Panc1 (cell line): ENCODE results near the gene PSD4. TPM values are rescaled to one million over a fixed set of nuclear protein-coding genes. Genes with fewer than 3 reads are reported as not detected.

ENCODE experiments used
- ATAC-seq: fragments of 200-7000 bp; cut with Tn5 transposase; 2 replicates; pipeline ENCODE4 v1.9.1; 2020; ENCODE audit warnings: mild to moderate bottlenecking, moderate library complexity
- BruUV-seq: library from RNA; stranded (reverse); fragments of 400-500 nt; replicated peaks from 2 replicates; lab custom pipeline; 2021; lab: Mats Ljungman, UMichigan
- CTCF ChIA-PET: fragments of 300-600 bp; sonication (Branson Sonifier 250); formaldehyde crosslinking; loops from one replicate; lab custom pipeline; 2022; ENCODE audit warnings: antibody characterized with exemption; lab: Charles Lee
- POLR2A ChIA-PET: fragments of 300-600 bp; sonication (Branson Sonifier 250); formaldehyde crosslinking; loops from one replicate; lab custom pipeline; 2022; ENCODE audit warnings: antibody characterized with exemption; lab: Charles Lee
- DNase-seq: peaks from one replicate; pipeline ENCODE4 v3.0.0-alpha.2; 2010; ENCODE audit warnings: low read depth, low spot score
- H3K27ac ChIP-seq: 2 replicates; pipeline ENCODE4 v1.5.1; 2011; ENCODE audit warnings: mild to moderate bottlenecking, low read length, inconsistent platforms
- H3K27me3 ChIP-seq: fragments of 200-500 bp; sonication (Bioruptor generic); 2 replicates; pipeline ENCODE4 v1.6.0; 2014; ENCODE audit warnings: low read length, inconsistent platforms; ENCODE audit not compliant: control insufficient read depth, insufficient read depth
- H3K36me3 ChIP-seq: fragments of 200-500 bp; sonication (Bioruptor generic); 2 replicates; pipeline ENCODE4 v1.5.1; 2014; ENCODE audit warnings: inconsistent platforms, mild to moderate bottlenecking, low read length, moderate library complexity; ENCODE audit not compliant: control insufficient read depth, insufficient read depth
- H3K4me1 ChIP-seq: 2 replicates; pipeline ENCODE4 v1.5.1; 2011; ENCODE audit warnings: inconsistent platforms, mild to moderate bottlenecking, low read length, moderate library complexity; ENCODE audit not compliant: control insufficient read depth, insufficient read depth
- H3K4me3 ChIP-seq, 2 experiments: 2 replicates each; pipeline ENCODE4 v1.5.1; 2011 to 2012; ENCODE audit warnings: low read depth in 2 of 2, low read length in 2 of 2, mild to moderate bottlenecking in 2 of 2, inconsistent platforms in 1 of 2, moderate library complexity in 1 of 2
- H3K9me3 ChIP-seq: fragments of 200-500 bp; sonication (Bioruptor generic); 2 replicates; pipeline ENCODE4 v1.5.1; 2014; ENCODE audit warnings: low read depth, mild to moderate bottlenecking, inconsistent platforms, low read length, moderate library complexity; ENCODE audit not compliant: control insufficient read depth, insufficient read depth
- CTCF ChIP-seq: fragments of 450-650 bp; IDR thresholded peaks from 2 replicates; pipeline ENCODE4 v1.5.1; 2017; ENCODE audit warnings: mild to moderate bottlenecking
- POLR2AphosphoS5 ChIP-seq: IDR thresholded peaks from 2 replicates; pipeline ENCODE4 v1.6.1; 2012; ENCODE audit warnings: mild to moderate bottlenecking, low read depth, low read length, moderate library complexity
- REST ChIP-seq, 2 experiments: IDR thresholded peaks; 2 replicates each; pipeline ENCODE4 v1.6.1; 2011 to 2012; ENCODE audit warnings: low read depth in 2 of 2, control low read depth in 1 of 2, low read length in 1 of 2, mild to moderate bottlenecking in 1 of 2, moderate library complexity in 1 of 2; ENCODE audit not compliant: insufficient read depth in 1 of 2
- SIN3A ChIP-seq: IDR thresholded peaks from 2 replicates; pipeline ENCODE4 v1.6.1; 2012; ENCODE audit warnings: low read depth, mild to moderate bottlenecking, low read length, moderate library complexity, borderline replicate concordance; ENCODE audit not compliant: insufficient read depth
- TCF7L2 ChIP-seq: IDR thresholded peaks from 2 replicates; pipeline ENCODE4 v1.6.1; 2011; ENCODE audit warnings: mild to moderate bottlenecking, low read depth, low read length, inconsistent platforms
- in situ Hi-C: cut with HindIII; loops from 2 replicates; pipeline ENCODE4 v1.10.0; 2016; ENCODE audit warnings: low sequenced_read_pairs, low pct_unique_long_range_greater_than_20kb
- intact Hi-C: fragments of 100-400 bp; cut with micrococcal nuclease; formaldehyde crosslinking; loops from one replicate; pipeline ENCODE4 v1.10.0; 2022; ENCODE audit not compliant: unreplicated experiment
- total RNA-seq: library from RNA; stranded (reverse); gene quantifications from one replicate; pipeline ENCODE4 v1.2.1, GENCODE V29; 2021; ENCODE audit not compliant: unreplicated experiment

PSD4 gene
- total RNA-seq, 1 experiment from 2014 or later = 3.6 TPM

GRCh38 chr2:113172721-113173541 is 840 bp upstream of the PSD4 start:
- H3K36me3 ChIP-seq = no peaks in the 10 kb centered on the region
- TF ChIP-seq POLR2AphosphoS5 = no peak
- TF ChIP-seq REST (IDR thresholded peaks at IDR 0.05; ENCODE audit: insufficient read depth in 1 of 2, low read depth in 2 of 2, low read length in 1 of 2) = no peak
- TF ChIP-seq TCF7L2 = no peak
- TF ChIP-seq CTCF = no peak
- no peak for TF ChIP-seq SIN3A
- H3K9me3 ChIP-seq = no peaks in the 10 kb centered on the region
- H3K27ac ChIP-seq = no peak overlapping the region
- H3K4me3 ChIP-seq = no peak overlapping the region
- ChIA-PET CTCF (interaction anchor here (1.1 kb wide), 1 partner anchor 35 kb away, joined by 6 read pairs; no protein-coding TSS in a partner anchor), POLR2A (no interaction called here)
- DNase-seq (no peak), ATAC-seq (no peak)
- intact Hi-C loops = no loop called here
- no peaks in the 10 kb centered on the region for H3K4me1 ChIP-seq
- in situ Hi-C loops = no loop called here
- no peaks in the 10 kb centered on the region for H3K27me3 ChIP-seq
- no TSS peak for BruUV-seq

GRCh38 chr2:113174376-113174750 is 592 bp downstream of the PSD4 start:
- no TSS peak for BruUV-seq
- POLR2A ChIA-PET = interaction anchor here (0.6 kb wide), 1 partner anchor 105 kb away, joined by 3 read pairs; no protein-coding TSS in a partner anchor
- TF ChIP-seq POLR2AphosphoS5 (no peak), SIN3A (no peak), REST (IDR thresholded peaks at IDR 0.05; ENCODE audit: insufficient read depth in 1 of 2, low read depth in 2 of 2, low read length in 1 of 2) (no peak), CTCF (no peak), TCF7L2 (no peak)
- no peaks in the 10 kb centered on the region for H3K36me3 ChIP-seq
- intact Hi-C loops = no loop called here
- DNase-seq (no peak), ATAC-seq (no peak)
- no peaks in the 10 kb centered on the region for H3K9me3 ChIP-seq
- no peaks in the 10 kb centered on the region for H3K4me1 ChIP-seq
- no peaks in the 10 kb centered on the region for H3K27me3 ChIP-seq
- CTCF ChIA-PET = no interaction called here
- H3K27ac ChIP-seq = no peak overlapping the region
- no peak overlapping the region for H3K4me3 ChIP-seq
- in situ Hi-C loops = no loop called here
